ENCODE measurements around the gene ALB.

- TF ChIP-seq CTCF (IDR thresholded peaks at IDR 0.05) (no peak), EZH2 (IDR thresholded peaks at IDR 0.05) (no peak)
These were observed 10.8 kb downstream of the ALB start for GRCh38 chr4:73414936-73415271.

Data from neural progenitor cell (in vitro differentiated cells).